Measurements from ENCODE around the gene AMDHD2. TPM values are rescaled to one million over a fixed set of nuclear protein-coding genes. Genes with fewer than 3 reads are reported as not detected.

Gene AMDHD2
- total and polyA plus RNA-seq, 2 of the 13 experiments (the other 11 are each of a cell fraction or from before 2014, with no cell fraction given), result 33.5 to 39.1 TPM

DNA sequence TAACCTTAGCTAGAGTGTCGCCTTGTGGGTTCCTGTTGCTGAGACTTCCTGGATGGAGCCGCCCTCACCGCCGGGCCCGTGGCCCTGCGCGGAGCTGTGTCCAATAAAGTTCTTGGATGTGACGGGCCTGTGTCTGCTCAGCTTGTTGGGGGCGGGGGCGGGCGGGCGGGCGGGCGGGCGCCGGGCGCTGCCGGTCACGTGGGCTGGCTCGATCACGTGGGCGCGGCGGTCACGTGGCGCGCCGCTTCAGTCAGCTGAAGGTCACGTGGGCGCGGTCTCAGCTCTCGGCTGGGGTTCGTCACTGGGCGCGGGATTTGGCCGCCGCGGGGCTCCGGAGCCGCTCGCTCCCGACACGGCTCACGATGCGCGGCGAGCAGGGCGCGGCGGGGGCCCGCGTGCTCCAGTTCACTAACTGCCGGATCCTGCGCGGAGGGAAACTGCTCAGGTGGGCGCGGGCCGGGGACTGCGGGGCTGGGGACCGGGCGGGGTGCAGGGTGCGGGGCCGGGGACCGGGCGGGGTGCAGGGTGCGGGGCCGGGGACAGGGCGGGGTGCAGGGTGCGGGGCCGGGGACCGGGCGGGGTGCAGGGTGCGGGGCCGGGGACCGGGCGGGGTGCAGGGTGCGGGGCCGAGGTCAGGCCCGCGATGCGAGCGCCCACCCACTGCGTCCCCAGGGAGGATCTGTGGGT is at the start of gene AMDHD2 (continued):
- TF ChIP-seq, protein P1, sequence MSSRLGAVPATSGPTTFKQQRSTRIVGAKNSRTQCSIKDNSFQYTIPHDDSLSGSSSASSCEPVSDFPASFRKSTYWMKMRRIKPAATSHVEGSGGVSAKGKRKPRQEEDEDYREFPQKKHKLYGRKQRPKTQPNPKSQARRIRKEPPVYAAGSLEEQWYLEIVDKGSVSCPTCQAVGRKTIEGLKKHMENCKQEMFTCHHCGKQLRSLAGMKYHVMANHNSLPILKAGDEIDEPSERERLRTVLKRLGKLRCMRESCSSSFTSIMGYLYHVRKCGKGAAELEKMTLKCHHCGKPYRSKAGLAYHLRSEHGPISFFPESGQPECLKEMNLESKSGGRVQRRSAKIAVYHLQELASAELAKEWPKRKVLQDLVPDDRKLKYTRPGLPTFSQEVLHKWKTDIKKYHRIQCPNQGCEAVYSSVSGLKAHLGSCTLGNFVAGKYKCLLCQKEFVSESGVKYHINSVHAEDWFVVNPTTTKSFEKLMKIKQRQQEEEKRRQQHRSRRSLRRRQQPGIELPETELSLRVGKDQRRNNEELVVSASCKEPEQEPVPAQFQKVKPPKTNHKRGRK (CRISPR knock-in tag; IDR thresholded peaks at IDR 0.05), result no peak
- TF ChIP-seq SALL1 (CRISPR knock-in tag; IDR thresholded peaks at IDR 0.05) (peak; percentile 67), ZNF547 (CRISPR knock-in tag; IDR thresholded peaks at IDR 0.05) (no peak), CEBPB (IDR thresholded peaks at IDR 0.05; ENCODE audit: borderline replicate concordance, low read depth, low read length) (no peak), REL (CRISPR knock-in tag; conservative IDR thresholded peaks at IDR 0.05) (no peak), ZNF274 (CRISPR knock-in tag; IDR thresholded peaks at IDR 0.05) (no peak), HHEX (CRISPR knock-in tag; IDR thresholded peaks at IDR 0.05) (no peak), RFX5 (IDR thresholded peaks at IDR 0.05; ENCODE audit: low read depth, low read length) (no peak), ZNF496 (CRISPR knock-in tag; IDR thresholded peaks at IDR 0.05; ENCODE audit: insufficient replicate concordance) (no peak), GPN1 (CRISPR knock-in tag; IDR thresholded peaks at IDR 0.05; ENCODE audit: borderline replicate concordance) (no peak), KMT2B (CRISPR knock-in tag; IDR thresholded peaks at IDR 0.05) (no peak; the same call in 1 of the 2 replicates), ZNF225 (CRISPR knock-in tag; IDR thresholded peaks at IDR 0.05) (no peak), ZNF451 (CRISPR knock-in tag; IDR thresholded peaks at IDR 0.05) (0 out of 2 replicates have a peak, but pooled peaks have one; percentile 34), ZNF3 (CRISPR knock-in tag; IDR thresholded peaks at IDR 0.05) (no peak), ZC3H13 (CRISPR knock-in tag; IDR thresholded peaks at IDR 0.05) (peak; percentile 92), PRPF4 (IDR thresholded peaks at IDR 0.05; ENCODE audit: low read depth, low read length, poor library complexity, severe bottlenecking) (no peak), TBX2 (CRISPR knock-in tag; IDR thresholded peaks at IDR 0.05; ENCODE audit: borderline replicate concordance) (no peak), SMAD3 (CRISPR knock-in tag; IDR thresholded peaks at IDR 0.05) (no peak), ZKSCAN5 (CRISPR knock-in tag; IDR thresholded peaks at IDR 0.05) (no peak), ZNF550 (CRISPR knock-in tag; IDR thresholded peaks at IDR 0.05; ENCODE audit: borderline replicate concordance) (no peak), ZSCAN30 (CRISPR knock-in tag; IDR thresholded peaks at IDR 0.05) (no peak), TRIM24 (CRISPR knock-in tag; IDR thresholded peaks at IDR 0.05) (no peak)
- TF ChIP-seq, protein P2, sequence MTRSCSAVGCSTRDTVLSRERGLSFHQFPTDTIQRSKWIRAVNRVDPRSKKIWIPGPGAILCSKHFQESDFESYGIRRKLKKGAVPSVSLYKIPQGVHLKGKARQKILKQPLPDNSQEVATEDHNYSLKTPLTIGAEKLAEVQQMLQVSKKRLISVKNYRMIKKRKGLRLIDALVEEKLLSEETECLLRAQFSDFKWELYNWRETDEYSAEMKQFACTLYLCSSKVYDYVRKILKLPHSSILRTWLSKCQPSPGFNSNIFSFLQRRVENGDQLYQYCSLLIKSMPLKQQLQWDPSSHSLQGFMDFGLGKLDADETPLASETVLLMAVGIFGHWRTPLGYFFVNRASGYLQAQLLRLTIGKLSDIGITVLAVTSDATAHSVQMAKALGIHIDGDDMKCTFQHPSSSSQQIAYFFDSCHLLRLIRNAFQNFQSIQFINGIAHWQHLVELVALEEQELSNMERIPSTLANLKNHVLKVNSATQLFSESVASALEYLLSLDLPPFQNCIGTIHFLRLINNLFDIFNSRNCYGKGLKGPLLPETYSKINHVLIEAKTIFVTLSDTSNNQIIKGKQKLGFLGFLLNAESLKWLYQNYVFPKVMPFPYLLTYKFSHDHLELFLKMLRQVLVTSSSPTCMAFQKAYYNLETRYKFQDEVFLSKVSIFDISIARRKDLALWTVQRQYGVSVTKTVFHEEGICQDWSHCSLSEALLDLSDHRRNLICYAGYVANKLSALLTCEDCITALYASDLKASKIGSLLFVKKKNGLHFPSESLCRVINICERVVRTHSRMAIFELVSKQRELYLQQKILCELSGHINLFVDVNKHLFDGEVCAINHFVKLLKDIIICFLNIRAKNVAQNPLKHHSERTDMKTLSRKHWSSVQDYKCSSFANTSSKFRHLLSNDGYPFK (CRISPR knock-in tag; IDR thresholded peaks at IDR 0.05; ENCODE audit: borderline replicate concordance), result no peak
- TF ChIP-seq, protein P3, sequence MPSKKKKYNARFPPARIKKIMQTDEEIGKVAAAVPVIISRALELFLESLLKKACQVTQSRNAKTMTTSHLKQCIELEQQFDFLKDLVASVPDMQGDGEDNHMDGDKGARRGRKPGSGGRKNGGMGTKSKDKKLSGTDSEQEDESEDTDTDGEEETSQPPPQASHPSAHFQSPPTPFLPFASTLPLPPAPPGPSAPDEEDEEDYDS (CRISPR knock-in tag; IDR thresholded peaks at IDR 0.05), result no peak
- TF ChIP-seq, protein P4, sequence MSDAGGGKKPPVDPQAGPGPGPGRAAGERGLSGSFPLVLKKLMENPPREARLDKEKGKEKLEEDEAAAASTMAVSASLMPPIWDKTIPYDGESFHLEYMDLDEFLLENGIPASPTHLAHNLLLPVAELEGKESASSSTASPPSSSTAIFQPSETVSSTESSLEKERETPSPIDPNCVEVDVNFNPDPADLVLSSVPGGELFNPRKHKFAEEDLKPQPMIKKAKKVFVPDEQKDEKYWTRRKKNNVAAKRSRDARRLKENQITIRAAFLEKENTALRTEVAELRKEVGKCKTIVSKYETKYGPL (CRISPR knock-in tag; IDR thresholded peaks at IDR 0.05), result no peak
- TF ChIP-seq, protein P5, sequence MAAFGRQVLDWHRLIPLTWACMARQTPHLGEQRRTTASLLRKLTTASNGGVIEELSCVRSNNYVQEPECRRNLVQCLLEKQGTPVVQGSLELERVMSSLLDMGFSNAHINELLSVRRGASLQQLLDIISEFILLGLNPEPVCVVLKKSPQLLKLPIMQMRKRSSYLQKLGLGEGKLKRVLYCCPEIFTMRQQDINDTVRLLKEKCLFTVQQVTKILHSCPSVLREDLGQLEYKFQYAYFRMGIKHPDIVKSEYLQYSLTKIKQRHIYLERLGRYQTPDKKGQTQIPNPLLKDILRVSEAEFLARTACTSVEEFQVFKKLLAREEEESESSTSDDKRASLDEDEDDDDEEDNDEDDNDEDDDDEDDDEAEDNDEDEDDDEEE (CRISPR knock-in tag; IDR thresholded peaks at IDR 0.05), result no peak
